Tibial artery (tissue), 4 donors: ENCODE data around the gene LGALS8.
"Not testable (repeated sequence)": the region's sequence is repeated elsewhere in the genome, so short reads cannot be mapped to it uniquely, and the experiment has no call there.

ENCODE experiments used
- DNase-seq, 2 donors: peaks; one replicate each; pipeline ENCODE4 v3.0.0-alpha.2; 2019
- H3K27ac ChIP-seq, 2 donors: fragments of 200-600 bp; sonication (generic) in 1 of 2; 1 replicate in 1 of 2; 2 replicates in 1 of 2; pipeline ENCODE4 v1.5.1; 2018 to 2019; ENCODE audit warnings: mild to moderate bottlenecking in 1 of 2
- H3K27me3 ChIP-seq, 2 donors: fragments of 200-600 bp; sonication (generic) in 1 of 2; one replicate each; pipeline versions ENCODE4 v1.5.1 to v1.6.0; 2016 to 2019
- H3K36me3 ChIP-seq, 3 donors: fragments of 200-600 bp; sonication (generic) in 2 of 3; one replicate each; pipeline ENCODE4 v1.5.1; 2016 to 2019; ENCODE audit warnings: mild to moderate bottlenecking in 2 of 3
- H3K4me1 ChIP-seq, 4 donors: fragments of 200-600 bp; sonication (generic) in 2 of 4; 1 replicate in 3 of 4; 2 replicates in 1 of 4; pipeline ENCODE4 v1.5.1; 2016 to 2019
- H3K4me3 ChIP-seq, 2 donors: fragments of 200-600 bp; sonication (generic) in 1 of 2; 1 replicate in 1 of 2; 2 replicates in 1 of 2; pipeline ENCODE4 v1.5.1; 2018 to 2019; ENCODE audit warnings: mild to moderate bottlenecking in 2 of 2
- H3K9me3 ChIP-seq, 3 donors: fragments of 200-600 bp; sonication (generic) in 1 of 3; one replicate each; pipeline ENCODE4 v1.5.1; 2016 to 2019
- intact Hi-C: fragments of 100-400 bp; cut with DNase I; formaldehyde crosslinking; loops from one replicate; pipeline ENCODE4 v1.15.0; 2023; ENCODE audit warnings: low total_unique reads
- TF ChIP-seq, protein P1 (sequence below), 2 experiments: fragments of 200-600 bp in 1 of 2; fragments of 450-650 bp in 1 of 2; IDR thresholded peaks; one replicate each; pipeline ENCODE4 v1.5.1; 2017 to 2019; ENCODE audit warnings: antibody characterized with exemption in 2 of 2, mild to moderate bottlenecking in 1 of 2, moderate library complexity in 1 of 2

Gene LGALS8

DNA sequence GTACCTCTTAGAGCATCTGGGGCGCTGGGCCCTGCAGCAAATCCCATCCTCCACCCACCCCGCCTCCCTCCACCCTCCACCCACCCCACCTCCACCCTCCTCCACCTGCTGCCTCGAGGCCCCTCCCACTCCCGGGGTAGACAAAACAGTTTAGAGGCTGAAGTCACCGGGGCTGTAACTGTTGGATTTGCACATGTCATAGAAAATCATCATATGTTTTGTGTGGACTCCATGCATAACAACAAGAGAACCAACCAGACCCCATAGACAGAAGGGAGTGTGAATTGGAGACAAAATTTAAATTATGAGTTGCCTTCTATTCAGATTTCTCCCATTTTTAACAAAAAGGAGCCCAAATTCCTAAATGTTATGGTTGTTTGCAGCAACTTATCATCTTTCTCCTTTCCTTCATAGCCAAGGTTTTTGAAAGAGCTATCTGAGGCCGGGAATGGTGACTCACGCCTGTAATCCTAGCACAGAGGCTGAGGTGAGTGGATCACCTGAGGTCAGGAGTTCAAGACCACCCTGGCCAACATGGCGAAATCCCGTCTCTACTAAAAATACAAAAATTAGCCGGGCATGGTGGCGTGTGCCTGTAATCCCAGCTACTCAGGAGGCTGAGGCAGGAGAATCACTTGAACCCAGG, 28.2 kb upstream of the LGALS8 start:
- H3K36me3 ChIP-seq = no peaks in the 10 kb centered on the region
- DNase-seq = no peak
- peaks cover 0 to 3% of the 10 kb centered on the region in 2 donors for H3K27me3 ChIP-seq
- H3K4me3 ChIP-seq = no peak overlapping the region
- H3K4me1 ChIP-seq = no peaks in the 10 kb centered on the region
- intact Hi-C loops = no loop called here
- TF ChIP-seq, protein P1, sequence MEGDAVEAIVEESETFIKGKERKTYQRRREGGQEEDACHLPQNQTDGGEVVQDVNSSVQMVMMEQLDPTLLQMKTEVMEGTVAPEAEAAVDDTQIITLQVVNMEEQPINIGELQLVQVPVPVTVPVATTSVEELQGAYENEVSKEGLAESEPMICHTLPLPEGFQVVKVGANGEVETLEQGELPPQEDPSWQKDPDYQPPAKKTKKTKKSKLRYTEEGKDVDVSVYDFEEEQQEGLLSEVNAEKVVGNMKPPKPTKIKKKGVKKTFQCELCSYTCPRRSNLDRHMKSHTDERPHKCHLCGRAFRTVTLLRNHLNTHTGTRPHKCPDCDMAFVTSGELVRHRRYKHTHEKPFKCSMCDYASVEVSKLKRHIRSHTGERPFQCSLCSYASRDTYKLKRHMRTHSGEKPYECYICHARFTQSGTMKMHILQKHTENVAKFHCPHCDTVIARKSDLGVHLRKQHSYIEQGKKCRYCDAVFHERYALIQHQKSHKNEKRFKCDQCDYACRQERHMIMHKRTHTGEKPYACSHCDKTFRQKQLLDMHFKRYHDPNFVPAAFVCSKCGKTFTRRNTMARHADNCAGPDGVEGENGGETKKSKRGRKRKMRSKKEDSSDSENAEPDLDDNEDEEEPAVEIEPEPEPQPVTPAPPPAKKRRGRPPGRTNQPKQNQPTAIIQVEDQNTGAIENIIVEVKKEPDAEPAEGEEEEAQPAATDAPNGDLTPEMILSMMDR (IDR thresholded peaks at IDR 0.05) = no peak
- no peaks in the 10 kb centered on the region for H3K9me3 ChIP-seq
- no peak overlapping the region for H3K27ac ChIP-seq

DNA sequence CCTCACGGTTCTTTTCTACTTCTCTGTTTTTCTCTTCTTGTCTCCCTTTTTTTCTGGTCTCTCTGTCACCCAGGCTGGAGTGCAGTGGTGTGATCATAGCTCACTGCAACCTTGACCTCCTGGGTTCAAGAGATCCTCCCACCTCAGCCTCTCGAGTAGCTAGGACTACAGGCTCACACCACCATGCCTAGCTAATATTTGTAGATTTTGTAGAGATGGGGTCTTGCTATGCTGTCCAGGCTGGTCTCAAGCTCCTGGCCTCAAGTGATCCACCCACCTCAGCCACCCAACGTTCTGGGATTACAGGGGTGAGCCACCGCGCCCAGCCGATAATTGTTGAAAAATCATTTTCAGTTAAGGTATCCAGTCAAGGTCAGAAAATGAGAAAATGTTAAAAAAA, 25.9 kb upstream of the LGALS8 start:
- H3K9me3 ChIP-seq = no peaks in the 10 kb centered on the region
- no peak overlapping the region for H3K27ac ChIP-seq
- no peak overlapping the region for H3K4me3 ChIP-seq
- no peaks in the 10 kb centered on the region for H3K36me3 ChIP-seq
- intact Hi-C loops = no loop called here
- TF ChIP-seq, protein P1 (IDR thresholded peaks at IDR 0.05) = no peak
- no peak for DNase-seq
- H3K27me3 ChIP-seq = peaks cover 0 to 3% of the 10 kb centered on the region in 2 donors
- peaks cover 0 to 5% (median under 1%) of the 10 kb centered on the region in 4 donors for H3K4me1 ChIP-seq

DNA sequence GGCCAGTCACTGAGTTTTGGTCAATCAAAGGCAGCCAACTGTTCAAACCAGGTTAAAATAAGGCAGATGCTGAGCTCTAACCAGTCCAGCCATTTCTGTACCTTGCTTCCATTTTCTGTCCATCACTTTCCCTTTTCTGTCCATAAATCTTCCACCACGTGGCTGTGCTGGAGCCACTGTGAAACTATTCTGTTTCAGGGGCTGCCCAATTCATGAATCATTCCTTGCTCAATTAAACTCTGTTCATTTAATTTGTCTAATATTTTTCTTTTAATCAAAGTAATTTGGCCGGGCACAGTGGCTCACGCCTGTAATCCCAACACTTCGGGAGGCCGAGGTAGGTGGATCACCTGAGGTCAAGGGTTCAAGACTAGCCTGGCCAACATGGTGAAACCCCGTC, 22.7 kb upstream of the LGALS8 start:
- DNase-seq = no peak
- no peaks in the 10 kb centered on the region for H3K36me3 ChIP-seq
- intact Hi-C loops = no loop called here
- H3K27ac ChIP-seq = no peak overlapping the region
- TF ChIP-seq, protein P1 (IDR thresholded peaks at IDR 0.05) = no peak
- H3K4me1 ChIP-seq = peaks cover 0 to 11% (median 3%) of the 10 kb centered on the region in 4 donors
- H3K27me3 ChIP-seq = no peaks in the 10 kb centered on the region
- no peaks in the 10 kb centered on the region for H3K9me3 ChIP-seq
- no peak overlapping the region for H3K4me3 ChIP-seq

DNA sequence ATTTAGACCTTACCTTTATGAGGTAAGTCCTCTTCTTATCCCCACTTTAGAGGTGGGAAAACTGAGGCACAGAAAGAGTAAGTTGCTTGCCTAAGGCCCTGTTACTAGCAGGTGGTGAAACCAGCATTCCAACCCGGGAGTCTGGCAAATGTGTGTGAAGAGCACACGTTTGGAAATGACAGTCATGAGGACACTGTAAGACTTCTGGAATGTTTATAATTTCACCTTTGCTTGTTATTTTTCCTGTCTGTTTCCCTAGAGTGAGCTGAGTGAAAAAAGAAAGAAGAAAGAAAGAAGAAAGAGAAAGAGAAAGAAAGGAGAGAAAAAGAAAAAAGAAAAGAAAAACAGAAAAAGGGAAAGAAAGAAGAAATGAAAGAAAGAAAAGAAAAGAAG, 21.2 kb upstream of the LGALS8 start:
- intact Hi-C loops = no loop called here

DNA sequence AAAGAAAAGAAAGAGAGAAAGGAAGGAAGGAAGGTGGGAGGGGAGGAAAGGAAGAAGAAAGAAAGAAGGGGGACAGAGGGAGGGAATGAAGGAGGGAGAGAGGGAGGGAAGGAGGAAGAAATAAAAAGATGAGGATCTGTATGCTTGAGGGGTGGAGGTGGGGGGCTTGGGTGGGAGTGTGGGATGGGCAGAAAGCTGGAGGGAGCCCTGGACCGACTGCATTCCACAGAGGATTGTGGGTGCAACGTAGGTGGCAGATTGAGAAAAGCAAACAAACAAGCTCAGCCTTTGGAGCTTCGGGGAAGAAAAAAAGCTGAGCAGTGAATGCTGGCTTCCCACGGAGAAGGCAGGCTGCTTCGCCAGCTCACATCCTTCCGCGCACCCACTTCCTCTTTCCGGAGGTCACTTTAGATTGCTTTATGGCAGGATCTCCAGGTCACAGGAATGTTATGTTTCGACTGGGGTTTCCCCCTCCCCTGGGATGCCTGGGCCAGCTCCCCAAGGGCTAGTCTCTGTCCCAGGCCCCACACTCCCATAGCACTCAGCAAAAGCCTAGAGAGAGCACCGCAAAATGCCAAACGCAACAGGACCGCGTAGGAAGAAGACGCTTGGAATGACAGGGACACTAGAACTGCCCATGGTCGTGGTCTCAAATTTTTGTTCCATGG, 20.7 kb upstream of the LGALS8 start:
- Histone ChIP-seq H3K9me3 (no peaks in the 10 kb centered on the region), H3K4me3 (peak overlapping the region; percentile 37), H3K27ac (no peak overlapping the region), H3K27me3 (no peaks in the 10 kb centered on the region), H3K4me1 (peaks cover 0 to 21% (median 3%) of the 10 kb centered on the region in 4 donors), H3K36me3 (no peaks in the 10 kb centered on the region)
- TF ChIP-seq, protein P1 (IDR thresholded peaks at IDR 0.05) = no peak
- intact Hi-C loops = no loop called here
- peak in 1 of 2 donors; percentile 52 for DNase-seq

More for the DNA sequence above, 21.2 kb upstream of the LGALS8 start:
- no peak for DNase-seq
- peak overlapping the region; percentile 37 for H3K4me3 ChIP-seq
- H3K36me3 ChIP-seq = no peaks in the 10 kb centered on the region
- peaks cover 0 to 19% (median 3%) of the 10 kb centered on the region in 4 donors for H3K4me1 ChIP-seq
- no peaks in the 10 kb centered on the region for H3K27me3 ChIP-seq
- H3K9me3 ChIP-seq = no peaks in the 10 kb centered on the region
- H3K27ac ChIP-seq = no peak overlapping the region
- TF ChIP-seq, protein P1 (IDR thresholded peaks at IDR 0.05) = no peak

DNA sequence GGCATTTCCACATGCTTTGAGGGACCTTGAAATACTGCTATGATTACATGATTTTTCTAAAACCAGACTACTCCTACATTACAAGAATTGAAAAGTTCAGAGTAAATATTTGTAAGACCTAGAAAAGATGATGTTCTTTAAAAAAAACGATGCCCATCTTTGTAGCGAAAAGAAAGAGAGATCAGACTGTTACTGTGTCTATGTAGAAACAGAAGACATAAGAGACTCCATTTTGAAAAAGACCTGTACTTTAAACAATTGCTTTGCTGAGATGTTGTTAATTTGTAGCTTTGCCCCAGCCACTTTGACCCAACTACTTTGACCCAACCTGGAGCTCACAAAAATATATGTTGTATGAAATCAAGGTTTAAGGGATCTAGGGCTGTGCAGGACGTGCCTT, 19.4 kb upstream of the LGALS8 start:
- H3K4me3 ChIP-seq, DNase-seq, H3K27me3 ChIP-seq, H3K27ac ChIP-seq, H3K36me3 ChIP-seq, H3K9me3 ChIP-seq, intact Hi-C loops: not testable (repeated sequence)
- H3K4me1 ChIP-seq = peaks cover 0 to 21% (median 3%) of the 10 kb centered on the region in 4 donors
